Upper lobe of right lung (tissue), 1 donor: Measurements from ENCODE around the gene PADI2. TPM values are rescaled to one million over a fixed set of nuclear protein-coding genes. Genes with fewer than 3 reads are reported as not detected.
A peak's percentile ranks its signal among the peaks of the same experiment; 100 is the strongest.

Source experiments
- ATAC-seq: fragments of 200-7000 bp; cut with Tn5 transposase; one replicate; pipeline ENCODE4 v1.9.1; 2020; ENCODE audit warnings: mild to moderate bottlenecking, moderate library complexity
- DNase-seq: peaks from one replicate; pipeline ENCODE4 v3.0.0-alpha.2; 2020
- H3K27ac ChIP-seq: fragments of 200-600 bp; one replicate; pipeline ENCODE4 v1.8.0; 2022
- H3K27me3 ChIP-seq: fragments of 200-600 bp; one replicate; pipeline ENCODE4 v1.8.0; 2022; ENCODE audit warnings: mild to moderate bottlenecking
- H3K36me3 ChIP-seq: fragments of 200-600 bp; one replicate; pipeline ENCODE4 v1.8.0; 2022
- H3K4me1 ChIP-seq: fragments of 200-600 bp; one replicate; pipeline ENCODE4 v1.8.0; 2022
- H3K4me3 ChIP-seq: fragments of 200-600 bp; one replicate; pipeline ENCODE4 v1.8.0; 2022; ENCODE audit warnings: mild to moderate bottlenecking
- H3K9me3 ChIP-seq: fragments of 200-600 bp; one replicate; pipeline ENCODE4 v1.8.0; 2022
- CTCF ChIP-seq: fragments of 200-600 bp; IDR thresholded peaks from one replicate; pipeline ENCODE4 v1.8.0; 2022; ENCODE audit warnings: antibody characterized with exemption
- intact Hi-C: fragments of 100-400 bp; cut with DNase I; formaldehyde crosslinking; loops from one replicate; pipeline ENCODE4 v1.11.0; 2022
- long read RNA-seq: library from polyadenylated mRNA; unstranded; transcript quantifications from one replicate; pipeline ENCODE4 v2.0.0, GENCODE V29; 2021
- total RNA-seq: library from RNA; stranded (reverse); fragmentation: NEBNext Ultra II Directional; extraction: Animal tissue kit (Norgen Biotek cat#: 25700); gene quantifications from one replicate; pipeline ENCODE4 v1.2.1, GENCODE V29; 2021
- donor health status: DM: no; HTN: yes; CAD: no; lungs with severe emphysema.

The PADI2 gene
- total RNA-seq, result 20.0 TPM
- long read RNA-seq, full-length matches to known transcripts, result 14 of 19 reads
- long read RNA-seq, partial matches to known transcripts, result 3 of 19 reads
- long read RNA-seq, other reads (novel, unspliced or antisense), result 2 of 19 reads

- Histone ChIP-seq H3K9me3 (no peaks in the 10 kb centered on the region), H3K27me3 (peaks cover 37% of the 10 kb centered on the region), H3K27ac (no peak within 1 kb of the TSS), H3K4me3 (peak within 1 kb of the TSS; percentile 42), H3K36me3 (no peaks in the 10 kb centered on the region), H3K4me1 (peaks cover 23% of the 10 kb centered on the region)
- peak; percentile 89 for DNase-seq
- no peak for TF ChIP-seq CTCF
- intact Hi-C loops, result no loop called here
- peak; percentile 92 for ATAC-seq
Observed at GRCh38 chr1:17119076-17119772, at the start of gene PADI2. TSS of gene PADI2 (minus strand) at chr1:17119451. CDS start at chr1:17119371, 80 bp downstream.

GRCh38 chr1:17168091-17168876 lies 49.0 kb upstream of the PADI2 start:
- no peaks in the 10 kb centered on the region for H3K4me1 ChIP-seq
- intact Hi-C loops, result no loop called here
- DNase-seq, result no peak
- no peaks in the 10 kb centered on the region for H3K27me3 ChIP-seq
- no peak for TF ChIP-seq CTCF
- H3K27ac ChIP-seq, result no peak overlapping the region
- no peak for ATAC-seq
- H3K4me3 ChIP-seq, result no peak overlapping the region
- H3K36me3 ChIP-seq, result no peaks in the 10 kb centered on the region
- no peaks in the 10 kb centered on the region for H3K9me3 ChIP-seq

GRCh38 chr1:17167786-17168090 lies 48.5 kb upstream of the PADI2 start:
- Histone ChIP-seq H3K4me1 (no peaks in the 10 kb centered on the region), H3K4me3 (no peak overlapping the region), H3K27me3 (no peaks in the 10 kb centered on the region), H3K9me3 (no peaks in the 10 kb centered on the region), H3K36me3 (no peaks in the 10 kb centered on the region), H3K27ac (no peak overlapping the region)
- intact Hi-C loops, result no loop called here
- ATAC-seq, result no peak
- TF ChIP-seq CTCF, result no peak
- DNase-seq, result no peak

GRCh38 chr1:17167041-17167785 lies 48.0 kb upstream of the PADI2 start:
- no peak for TF ChIP-seq CTCF
- intact Hi-C loops, result no loop called here
- DNase-seq (no peak), ATAC-seq (no peak)
- H3K9me3 ChIP-seq, result no peaks in the 10 kb centered on the region
- H3K27ac ChIP-seq, result no peak overlapping the region
- no peaks in the 10 kb centered on the region for H3K4me1 ChIP-seq
- H3K27me3 ChIP-seq, result no peaks in the 10 kb centered on the region
- no peak overlapping the region for H3K4me3 ChIP-seq
- H3K36me3 ChIP-seq, result no peaks in the 10 kb centered on the region

- Histone ChIP-seq H3K36me3 (no peaks in the 10 kb centered on the region), H3K27me3 (no peaks in the 10 kb centered on the region), H3K4me1 (no peaks in the 10 kb centered on the region), H3K27ac (no peak overlapping the region), H3K9me3 (no peaks in the 10 kb centered on the region), H3K4me3 (no peak overlapping the region)
- DNase-seq, result no peak
- intact Hi-C loops, result no loop called here
- no peak for TF ChIP-seq CTCF
- no peak for ATAC-seq
Observed at GRCh38 chr1:17165823-17166222, 46.6 kb upstream of the PADI2 start.
